HG03520 (cell line): ENCODE data around the gene PTX3.

ENCODE experiments used
- ATAC-seq: cut with Tn5 transposase; IDR thresholded peaks from one replicate; pipeline ENCODE4 v1.9.1; 2021; ENCODE audit warnings: mild to moderate bottlenecking, moderate library complexity; ENCODE audit not compliant: unreplicated experiment

PTX3 gene

DNA sequence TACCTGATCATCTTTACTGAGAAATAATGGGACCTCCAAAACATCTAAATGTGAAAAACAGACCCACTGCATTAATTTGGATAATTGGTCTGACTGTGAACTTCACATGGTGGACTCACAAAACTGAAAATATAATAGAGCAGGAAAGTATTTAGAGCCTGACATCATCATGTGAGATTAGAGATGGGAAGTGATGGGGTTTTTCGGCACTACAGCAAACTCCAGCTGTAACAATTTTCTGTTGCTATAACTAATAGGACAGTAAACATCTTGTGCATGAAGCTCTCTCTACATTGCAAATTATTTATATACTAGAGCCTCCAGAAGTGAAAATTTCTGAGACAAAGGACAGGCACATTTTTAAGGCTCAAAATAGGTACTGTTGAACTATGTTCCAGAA, 34.4 kb downstream of the PTX3 start:
- no peak for ATAC-seq

DNA sequence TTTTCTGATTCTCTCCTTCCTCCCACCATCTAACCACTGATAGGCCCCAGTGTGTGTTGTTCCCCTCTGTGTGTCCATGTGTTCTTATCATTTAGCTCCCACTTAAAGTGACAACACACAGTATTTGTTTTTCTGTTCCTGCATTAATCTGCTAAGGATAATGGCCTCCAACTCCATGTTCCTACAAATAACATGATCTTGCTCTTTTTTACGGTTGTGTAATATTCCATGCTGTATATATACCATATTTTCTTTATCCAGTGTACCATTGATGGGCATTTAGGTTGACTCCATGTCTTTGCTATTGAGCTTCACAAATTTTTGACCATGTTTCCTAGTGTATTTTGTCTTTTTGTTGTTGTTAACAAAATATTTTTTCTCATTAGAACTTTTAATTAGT, 36.0 kb downstream of the PTX3 start:
- no peak for ATAC-seq

DNA sequence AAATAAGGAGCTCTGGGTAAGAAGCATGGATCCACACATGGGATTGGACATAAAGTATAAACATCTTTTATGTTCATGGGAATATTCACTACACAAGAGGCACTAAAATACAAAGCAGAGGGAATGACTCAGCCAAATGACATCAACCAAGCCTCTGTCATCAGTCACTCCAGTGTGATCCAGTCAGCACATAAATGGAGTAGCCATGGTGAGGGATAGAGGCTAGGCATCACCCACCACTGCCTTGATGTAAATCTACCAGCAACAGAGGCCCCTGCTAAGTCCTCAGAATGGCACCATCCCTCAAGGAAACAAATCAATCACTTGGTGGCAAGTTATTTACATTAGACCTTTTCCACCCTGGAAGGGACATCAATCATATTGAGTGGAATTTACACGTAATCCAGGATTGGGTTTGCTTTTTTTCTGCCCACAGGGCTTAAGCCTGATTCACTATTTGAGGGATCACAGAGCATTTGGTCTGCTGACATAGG, 39.3 kb downstream of the PTX3 start:
- no peak for ATAC-seq

DNA sequence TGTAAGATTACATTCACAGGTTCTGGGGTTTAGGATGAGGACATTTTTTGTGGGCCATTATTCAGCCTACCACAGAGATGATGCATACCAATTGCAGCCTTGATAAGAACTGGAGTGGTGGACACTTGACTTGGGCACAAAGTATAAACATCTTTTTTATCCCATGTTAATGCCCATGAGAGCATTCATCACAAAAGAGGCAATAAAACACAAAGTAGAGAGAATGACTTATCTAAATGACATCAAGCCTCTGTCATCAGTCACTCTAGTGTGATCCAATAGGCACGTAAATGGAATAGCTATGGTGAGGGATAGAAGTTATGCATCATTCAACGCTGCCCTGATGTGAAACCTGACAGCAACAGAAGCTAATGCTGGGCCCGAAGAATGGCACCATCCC, 40.8 kb downstream of the PTX3 start:
- no peak for ATAC-seq

DNA sequence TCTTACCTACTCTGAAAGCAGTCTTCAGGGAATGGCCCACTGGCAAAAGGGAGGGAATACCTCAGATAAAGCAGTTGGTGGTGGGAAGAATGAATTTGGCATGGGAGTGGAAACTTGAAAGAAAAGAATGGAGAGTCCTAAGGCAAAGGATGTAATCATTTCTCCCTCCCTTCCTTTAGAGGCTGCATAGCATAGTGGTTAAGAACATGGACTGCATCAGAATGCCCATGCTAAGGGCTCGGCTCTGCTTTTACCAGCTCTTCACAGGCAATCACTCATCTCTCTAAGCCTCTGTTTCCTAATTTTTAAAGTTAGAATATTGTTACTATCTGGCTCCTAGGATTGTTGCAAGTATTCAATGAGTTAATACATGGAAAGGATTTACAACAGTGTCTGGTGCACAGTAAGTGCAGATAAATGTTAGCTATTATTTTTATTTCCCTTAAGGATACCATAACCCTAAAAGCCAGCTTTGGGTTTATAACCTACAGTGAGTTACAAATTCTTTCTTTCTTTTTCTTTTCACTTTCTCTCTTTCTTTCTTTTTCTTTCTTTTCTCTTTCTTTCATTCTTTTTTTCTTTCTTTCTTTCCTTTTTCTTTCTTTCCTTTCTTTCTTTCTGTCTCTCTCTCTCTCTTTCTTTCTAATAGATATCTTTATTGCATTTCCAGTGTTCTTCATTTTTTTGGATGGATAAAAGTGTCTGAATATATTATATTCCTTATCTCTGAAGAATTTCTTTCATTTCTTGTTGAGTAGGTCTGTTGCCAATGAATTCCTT, 43.0 kb downstream of the PTX3 start:
- no peak for ATAC-seq

DNA sequence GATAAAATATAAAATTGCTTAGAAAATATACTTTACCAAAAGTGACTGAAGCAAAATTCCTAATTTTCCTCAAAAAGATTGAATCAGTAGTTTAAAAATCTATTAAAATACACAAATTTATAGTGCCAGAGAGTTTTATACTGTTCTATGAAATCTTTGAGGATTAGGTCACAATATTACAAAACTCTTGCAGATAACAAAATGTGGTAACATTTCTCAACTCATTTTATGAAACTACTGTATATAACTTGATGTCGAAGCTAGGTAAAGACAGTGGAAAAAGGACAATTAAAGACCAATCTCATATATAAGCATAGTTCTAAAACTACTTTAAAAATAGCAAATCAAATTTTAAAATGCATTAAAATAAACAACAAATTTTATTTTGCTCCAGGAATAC, 50.7 kb downstream of the PTX3 start:
- ATAC-seq: no peak

DNA sequence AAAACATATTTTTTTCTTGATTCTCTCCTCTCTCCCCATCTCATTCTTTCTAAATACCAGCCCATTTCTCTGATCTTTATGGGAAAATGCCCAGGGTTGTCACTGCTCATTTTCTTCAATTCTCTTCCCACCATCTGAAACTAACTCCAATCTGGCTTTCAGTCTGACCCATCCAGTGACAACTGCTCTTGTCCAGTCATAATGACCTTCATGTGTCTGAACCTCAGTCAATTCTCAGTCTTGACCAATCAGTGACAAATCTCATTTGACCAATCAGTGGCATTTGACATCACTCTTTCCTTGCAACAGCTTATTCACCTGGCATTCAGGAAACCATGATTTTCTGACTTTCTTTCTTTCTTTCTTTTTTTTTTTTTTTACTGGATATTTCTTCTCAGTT, 51.5 kb downstream of the PTX3 start:
- no peak for ATAC-seq

DNA sequence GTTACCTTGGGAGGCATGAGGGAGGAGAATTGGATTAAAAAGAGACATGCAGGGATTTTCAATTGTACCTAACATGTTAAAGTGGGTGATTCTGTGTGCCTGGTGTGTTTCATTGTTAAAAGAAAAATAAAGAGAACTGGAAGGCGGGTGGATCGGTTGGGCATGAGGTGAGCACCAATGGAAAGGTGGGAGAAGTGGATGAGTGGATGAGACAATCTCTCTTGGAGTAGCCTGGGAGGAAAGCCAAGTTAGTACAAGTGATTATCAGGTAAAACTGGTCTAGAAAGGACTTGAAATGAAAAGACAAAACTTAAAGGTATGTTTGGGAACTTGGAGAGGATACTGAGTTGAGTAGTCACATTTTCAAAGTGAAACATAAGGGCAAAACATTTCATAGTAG, 54.5 kb downstream of the PTX3 start:
- no peak for ATAC-seq
